22Rv1 (cell line): Measurements from ENCODE around the gene MGRN1.

Experiments used
- ZFX ChIP-seq: fragments of 450-650 bp; IDR thresholded peaks from 2 replicates; pipeline ENCODE4 v1.6.1; 2017; ENCODE audit warnings: antibody characterized with exemption, borderline replicate concordance
- TF ChIP-seq, protein P1 (sequence below): fragments of 450-650 bp; IDR thresholded peaks from 2 replicates; pipeline ENCODE4 v1.5.1; 2017; ENCODE audit warnings: mild to moderate bottlenecking

DNA sequence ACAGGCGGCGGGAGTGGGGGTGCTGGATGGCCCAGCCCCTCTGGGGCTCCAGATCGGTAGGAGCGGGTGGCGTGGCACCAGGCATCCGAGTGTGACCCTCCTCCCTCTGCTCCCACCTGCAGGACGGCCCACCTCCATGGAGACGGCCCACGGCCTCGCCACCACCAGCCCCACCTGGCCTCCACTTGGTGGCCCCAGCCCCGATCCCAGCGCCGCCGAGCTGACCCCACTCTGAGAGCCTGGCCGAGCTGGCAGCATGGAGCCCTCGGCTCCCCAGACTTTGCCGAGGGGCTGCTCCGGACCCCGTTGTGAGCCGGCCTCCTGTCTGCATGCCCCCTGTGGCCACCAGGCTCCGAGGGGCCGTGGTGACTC is 64.0 kb downstream of the MGRN1 start:
- TF ChIP-seq, protein P1, sequence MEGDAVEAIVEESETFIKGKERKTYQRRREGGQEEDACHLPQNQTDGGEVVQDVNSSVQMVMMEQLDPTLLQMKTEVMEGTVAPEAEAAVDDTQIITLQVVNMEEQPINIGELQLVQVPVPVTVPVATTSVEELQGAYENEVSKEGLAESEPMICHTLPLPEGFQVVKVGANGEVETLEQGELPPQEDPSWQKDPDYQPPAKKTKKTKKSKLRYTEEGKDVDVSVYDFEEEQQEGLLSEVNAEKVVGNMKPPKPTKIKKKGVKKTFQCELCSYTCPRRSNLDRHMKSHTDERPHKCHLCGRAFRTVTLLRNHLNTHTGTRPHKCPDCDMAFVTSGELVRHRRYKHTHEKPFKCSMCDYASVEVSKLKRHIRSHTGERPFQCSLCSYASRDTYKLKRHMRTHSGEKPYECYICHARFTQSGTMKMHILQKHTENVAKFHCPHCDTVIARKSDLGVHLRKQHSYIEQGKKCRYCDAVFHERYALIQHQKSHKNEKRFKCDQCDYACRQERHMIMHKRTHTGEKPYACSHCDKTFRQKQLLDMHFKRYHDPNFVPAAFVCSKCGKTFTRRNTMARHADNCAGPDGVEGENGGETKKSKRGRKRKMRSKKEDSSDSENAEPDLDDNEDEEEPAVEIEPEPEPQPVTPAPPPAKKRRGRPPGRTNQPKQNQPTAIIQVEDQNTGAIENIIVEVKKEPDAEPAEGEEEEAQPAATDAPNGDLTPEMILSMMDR: no peak
- TF ChIP-seq ZFX: no peak
